NOMO-1 treated with dmso at 0.1 percent for 144 hours (cell line): ENCODE measurements around the gene SULF2.

Source experiments
- DNase-seq: peaks from one replicate; lab custom pipeline; 2025; ENCODE audit not compliant: unreplicated experiment; lab: John Stamatoyannopoulos, UW

The SULF2 gene

DNA sequence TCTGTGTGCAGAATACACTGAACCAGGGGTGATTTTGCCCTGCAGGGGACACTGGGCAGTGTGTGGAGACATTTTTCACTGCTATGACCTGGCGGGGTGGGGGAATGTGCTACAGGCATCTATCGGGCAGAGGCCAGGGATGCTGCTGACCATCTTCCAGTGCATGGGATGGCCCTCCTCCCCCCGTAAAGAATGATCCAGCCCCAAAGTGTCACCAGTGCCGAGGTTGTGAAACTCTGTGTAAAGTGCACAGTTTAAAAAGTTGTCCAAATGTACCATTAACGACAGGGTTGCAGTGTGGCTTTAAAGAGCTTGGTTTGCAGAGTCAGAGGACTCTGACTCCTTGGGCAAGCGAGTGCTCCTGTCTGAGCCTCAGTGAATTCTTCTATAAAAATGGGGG, 72.1 kb downstream of the SULF2 start:
- no peak for DNase-seq

- no peak for DNase-seq
Measured at GRCh38 chr20:47711046-47711752, 74.1 kb downstream of the SULF2 start.

DNA sequence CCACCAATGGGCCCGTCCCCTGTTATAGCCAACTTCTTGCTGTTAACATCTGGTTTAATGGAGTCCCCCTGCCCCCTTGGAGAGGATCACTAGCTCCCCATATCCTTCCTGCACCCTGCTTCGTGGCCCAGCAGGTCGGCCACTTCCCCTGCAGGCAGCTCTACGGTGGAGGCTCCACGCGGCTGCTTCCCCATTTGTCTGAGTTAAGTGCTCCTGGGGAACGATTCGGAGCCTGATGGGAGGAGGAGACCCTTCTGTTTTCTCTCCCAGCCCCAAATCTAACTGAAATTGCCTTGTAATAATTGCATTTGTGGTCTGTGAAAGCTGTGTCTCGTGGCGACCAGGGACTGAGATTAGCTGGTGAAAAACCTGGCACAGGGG, 74.6 kb downstream of the SULF2 start:
- DNase-seq, result peak; percentile 13

- no peak for DNase-seq
Measured at GRCh38 chr20:47708953-47709833, 76.1 kb downstream of the SULF2 start.

GRCh38 chr20:47708140-47708807, 77.0 kb downstream of the SULF2 start:
- no peak for DNase-seq

- no peak for DNase-seq
Measured at GRCh38 chr20:47706345-47706744, 78.9 kb downstream of the SULF2 start.

GRCh38 chr20:47705497-47705856, 79.8 kb downstream of the SULF2 start:
- no peak for DNase-seq

- no peak for DNase-seq
Measured at GRCh38 chr20:47704746-47705496, 80.4 kb downstream of the SULF2 start.

- DNase-seq, result no peak
Measured at GRCh38 chr20:47703748-47704147, 81.5 kb downstream of the SULF2 start.

DNA sequence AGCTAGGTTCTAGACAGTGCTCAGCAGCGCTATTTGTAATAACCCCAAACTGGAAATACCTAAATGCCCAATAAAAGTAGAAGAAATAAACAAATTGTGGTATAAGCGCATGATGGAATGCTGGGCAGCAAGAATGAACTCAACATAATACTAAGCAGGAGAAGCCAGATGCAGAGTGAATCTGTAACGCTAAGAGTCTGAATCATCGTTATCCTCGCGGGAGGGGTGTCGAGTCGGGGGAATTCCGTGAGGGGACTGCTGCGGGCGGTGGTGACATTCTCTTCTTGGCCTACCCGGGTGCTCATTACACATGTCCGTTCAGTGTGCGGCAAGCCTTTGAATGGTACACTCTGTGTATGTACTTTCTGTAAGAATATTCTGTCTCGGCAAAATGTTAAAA, 83.7 kb downstream of the SULF2 start:
- DNase-seq, result no peak

GRCh38 chr20:47700327-47700726, 85.0 kb downstream of the SULF2 start:
- DNase-seq, result no peak

- no peak for DNase-seq
Measured at GRCh38 chr20:47699818-47700217, 85.5 kb downstream of the SULF2 start.

DNA sequence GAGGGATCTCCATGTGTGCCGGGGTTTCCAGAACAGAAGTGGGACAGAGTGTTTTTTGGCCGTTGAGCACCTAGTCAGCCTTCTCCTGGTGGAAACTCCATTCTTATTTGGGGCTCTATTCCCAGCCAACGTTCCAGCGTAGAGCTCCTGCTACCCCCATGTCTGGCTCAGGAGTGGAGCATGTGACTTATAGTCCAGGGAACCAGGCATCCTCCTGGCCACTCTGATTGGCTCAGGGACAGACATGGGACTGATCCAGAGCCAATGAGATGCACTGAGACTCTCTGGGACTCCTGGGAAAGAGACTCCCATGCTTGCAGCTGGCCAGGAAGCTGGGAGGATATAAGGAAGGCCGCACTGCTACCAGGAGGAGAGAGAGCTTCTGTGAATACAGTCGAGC, 87.1 kb downstream of the SULF2 start:
- DNase-seq, result no peak

GRCh38 chr20:47696856-47697255, 88.4 kb downstream of the SULF2 start:
- no peak for DNase-seq

- no peak for DNase-seq
Measured at GRCh38 chr20:47694021-47694818, 91.1 kb downstream of the SULF2 start.

DNA sequence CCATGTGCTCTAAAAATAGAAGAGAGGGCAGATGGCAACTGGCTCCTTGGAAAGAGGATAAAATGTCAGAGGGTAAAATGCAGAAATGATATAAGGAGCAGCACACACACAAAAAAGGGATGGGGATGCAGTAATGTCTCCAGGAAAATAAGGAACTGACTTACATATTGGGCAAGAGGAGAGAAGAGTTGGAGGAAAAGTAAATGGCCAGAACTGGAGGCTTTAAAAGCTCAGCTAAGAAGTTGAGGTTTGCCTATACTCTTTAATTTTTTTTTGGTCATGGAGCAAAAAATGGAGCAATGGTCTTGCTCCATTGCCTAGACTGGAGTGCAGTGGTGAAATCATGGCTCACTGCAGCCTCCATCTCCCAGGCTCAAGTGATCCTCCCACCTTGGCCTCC, 93.7 kb downstream of the SULF2 start:
- DNase-seq, result peak; percentile 17

DNA sequence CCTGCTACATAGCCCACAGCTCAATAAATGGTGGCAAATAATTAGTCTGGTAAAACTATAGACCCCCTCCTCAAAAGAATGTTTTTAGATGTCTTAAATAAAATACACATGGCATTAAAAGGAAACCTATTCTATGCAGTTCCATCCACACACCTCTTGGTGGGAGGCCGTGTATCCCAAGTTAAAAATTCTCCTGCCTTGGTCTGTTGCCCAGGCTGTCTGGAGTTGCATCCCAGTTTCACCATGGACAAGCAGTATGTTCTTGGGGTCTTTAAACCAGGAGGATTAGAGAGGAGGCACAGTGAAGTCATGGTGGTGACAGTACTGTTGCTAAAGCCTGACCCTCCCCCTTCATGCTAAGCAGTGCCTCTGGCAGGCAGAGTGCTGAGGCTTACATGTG, 95.5 kb downstream of the SULF2 start:
- no peak for DNase-seq

GRCh38 chr20:47688385-47689381, 96.6 kb downstream of the SULF2 start:
- DNase-seq, result no peak
